Loucy (cell line): ENCODE results near the gene STPG3.

Experiments used
- H2AFZ ChIP-seq: fragments of 200-600 bp; sonication (generic); 2 replicates; pipeline ENCODE4 v1.6.0; 2016; ENCODE audit warnings: antibody characterized with exemption, mild to moderate bottlenecking, low read length, moderate library complexity
- H3F3A ChIP-seq: fragments of 200-600 bp; 2 replicates; pipeline ENCODE4 v1.6.0; 2016; ENCODE audit warnings: antibody characterized with exemption, low read depth, mild to moderate bottlenecking
- H3K27me3 ChIP-seq: fragments of 200-600 bp; sonication (generic); 2 replicates; pipeline ENCODE4 v1.6.1; 2014; ENCODE audit warnings: low read length, mild to moderate bottlenecking; ENCODE audit not compliant: insufficient read depth, poor library complexity, severe bottlenecking
- H3K36me3 ChIP-seq: fragments of 200-600 bp; sonication (generic); 2 replicates; pipeline ENCODE4 v1.6.1; 2016; ENCODE audit warnings: low read length; ENCODE audit not compliant: insufficient read depth
- H3K4me1 ChIP-seq: fragments of 200-600 bp; sonication (generic); 2 replicates; pipeline ENCODE4 v1.5.1; 2014; ENCODE audit warnings: low read length, mild to moderate bottlenecking; ENCODE audit not compliant: insufficient read depth, poor library complexity, severe bottlenecking
- H3K4me2 ChIP-seq: fragments of 200-600 bp; sonication (generic); 2 replicates; pipeline ENCODE4 v1.6.0; 2014; ENCODE audit warnings: antibody characterized with exemption, low read length, low read depth, mild to moderate bottlenecking; ENCODE audit not compliant: poor library complexity, severe bottlenecking
- H3K4me3 ChIP-seq: fragments of 200-600 bp; sonication (generic); 2 replicates; pipeline ENCODE4 v1.5.1; 2014; ENCODE audit warnings: low read length, mild to moderate bottlenecking, mixed read lengths; ENCODE audit not compliant: poor library complexity, severe bottlenecking
- H3K79me2 ChIP-seq: fragments of 200-600 bp; sonication (generic); 2 replicates; pipeline ENCODE4 v1.6.1; 2014; ENCODE audit warnings: low read length; ENCODE audit not compliant: insufficient read depth
- H3K9ac ChIP-seq: fragments of 200-600 bp; sonication (generic); 2 replicates; pipeline ENCODE4 v1.6.0; 2014; ENCODE audit warnings: mild to moderate bottlenecking, low read depth, low read length, moderate library complexity; ENCODE audit not compliant: poor library complexity, severe bottlenecking
- H3K9me2 ChIP-seq: fragments of 200-600 bp; sonication (generic); replicated peaks from 2 replicates; pipeline ENCODE4 v1.6.1; 2016; ENCODE audit warnings: low read depth, low read length, mixed read lengths
- H3K9me3 ChIP-seq: fragments of 200-600 bp; sonication (generic); 2 replicates; pipeline ENCODE4 v1.6.1; 2014; ENCODE audit warnings: mild to moderate bottlenecking, antibody characterized with exemption, low read length, low read depth; ENCODE audit not compliant: insufficient read depth
- H4K20me1 ChIP-seq: fragments of 200-600 bp; sonication (generic); 2 replicates; pipeline ENCODE4 v1.6.0; 2014; ENCODE audit warnings: antibody characterized with exemption, low read length, mild to moderate bottlenecking; ENCODE audit not compliant: insufficient read depth, poor library complexity, severe bottlenecking
- EZH2phosphoT487 ChIP-seq: fragments of 200-600 bp; IDR thresholded peaks from 2 replicates; pipeline ENCODE4 v1.6.1; 2018; ENCODE audit warnings: antibody characterized with exemption, mild to moderate bottlenecking, moderate library complexity, borderline replicate concordance
- TF ChIP-seq, protein P1 (sequence below): fragments of 200-600 bp; sonication (generic); conservative IDR thresholded peaks from 2 replicates; pipeline ENCODE4 v1.5.1; 2014; ENCODE audit warnings: mild to moderate bottlenecking, antibody characterized with exemption, low read length

The STPG3 gene

DNA sequence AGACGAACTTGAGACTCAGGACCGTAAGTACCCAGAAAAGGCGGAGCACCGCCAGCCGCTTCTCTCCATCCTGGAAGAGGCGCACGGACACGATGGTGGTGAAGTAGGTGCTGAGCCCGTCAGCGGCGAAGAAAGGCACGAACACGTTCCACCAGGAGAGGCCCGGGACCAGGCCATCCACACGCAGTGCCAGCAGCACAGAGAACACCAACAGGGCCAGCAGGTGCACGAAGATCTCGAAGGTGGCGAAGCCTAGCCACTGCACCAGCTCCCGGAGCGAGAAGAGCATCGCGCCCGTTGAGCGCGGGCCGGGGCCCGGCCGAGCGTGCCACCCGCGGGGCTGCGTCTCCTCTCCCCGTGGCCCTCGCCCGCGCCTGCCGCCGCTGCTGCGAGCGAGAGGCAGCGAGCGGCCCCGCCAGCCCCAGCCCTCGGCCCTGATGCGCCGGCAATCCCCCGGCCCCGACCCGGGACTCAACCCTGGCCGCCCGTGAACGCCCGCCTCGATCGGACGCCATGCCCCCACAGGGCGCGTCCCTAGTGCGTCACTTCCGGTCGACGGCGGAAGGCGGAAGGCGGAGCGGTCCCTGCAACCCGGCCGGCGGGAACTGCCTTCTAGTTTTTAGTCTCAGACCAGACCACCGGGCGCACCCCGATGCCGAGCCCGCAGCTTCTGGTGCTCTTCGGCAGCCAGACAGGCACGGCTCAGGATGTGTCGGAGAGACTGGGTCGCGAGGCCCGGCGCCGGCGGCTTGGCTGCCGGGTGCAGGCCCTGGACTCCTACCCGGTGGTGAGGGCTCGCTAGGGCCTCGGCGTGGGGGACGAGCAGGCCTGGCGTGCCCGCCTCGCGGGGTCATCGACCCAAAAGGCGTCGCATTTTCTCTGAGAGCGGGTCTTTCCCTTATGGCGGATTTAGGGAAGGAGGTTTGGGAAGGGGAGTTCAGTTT, 45.7 kb upstream of the STPG3 start, which contains the start of the genes NDOR1 and TMEM203:
Gene NDOR1, plus strand, starts transcription at position 575 of the 944 bp plus-strand sequence. Its CDS starts 78 bp downstream, at position 653.
Gene TMEM203, minus strand, starts transcription at position 523 of the 944 bp plus-strand sequence. Its CDS starts 234 bp downstream, at position 289.
- TF ChIP-seq, protein P1, sequence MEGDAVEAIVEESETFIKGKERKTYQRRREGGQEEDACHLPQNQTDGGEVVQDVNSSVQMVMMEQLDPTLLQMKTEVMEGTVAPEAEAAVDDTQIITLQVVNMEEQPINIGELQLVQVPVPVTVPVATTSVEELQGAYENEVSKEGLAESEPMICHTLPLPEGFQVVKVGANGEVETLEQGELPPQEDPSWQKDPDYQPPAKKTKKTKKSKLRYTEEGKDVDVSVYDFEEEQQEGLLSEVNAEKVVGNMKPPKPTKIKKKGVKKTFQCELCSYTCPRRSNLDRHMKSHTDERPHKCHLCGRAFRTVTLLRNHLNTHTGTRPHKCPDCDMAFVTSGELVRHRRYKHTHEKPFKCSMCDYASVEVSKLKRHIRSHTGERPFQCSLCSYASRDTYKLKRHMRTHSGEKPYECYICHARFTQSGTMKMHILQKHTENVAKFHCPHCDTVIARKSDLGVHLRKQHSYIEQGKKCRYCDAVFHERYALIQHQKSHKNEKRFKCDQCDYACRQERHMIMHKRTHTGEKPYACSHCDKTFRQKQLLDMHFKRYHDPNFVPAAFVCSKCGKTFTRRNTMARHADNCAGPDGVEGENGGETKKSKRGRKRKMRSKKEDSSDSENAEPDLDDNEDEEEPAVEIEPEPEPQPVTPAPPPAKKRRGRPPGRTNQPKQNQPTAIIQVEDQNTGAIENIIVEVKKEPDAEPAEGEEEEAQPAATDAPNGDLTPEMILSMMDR = no peak
- no peak for TF ChIP-seq EZH2phosphoT487
- Histone ChIP-seq H3K4me2 (peak within 1 kb of the TSS; percentile 92), H2AFZ (peak within 1 kb of the TSS; percentile 43; the same call in 1 of the 2 replicates), H3K4me1 (peaks cover 34% of the 10 kb centered on the region), H3K9me3 (no peaks in the 10 kb centered on the region), H3F3A (no peaks in the 10 kb centered on the region), H3K9me2 (no peaks in the 10 kb centered on the region), H3K4me3 (peak within 1 kb of the TSS; percentile 99), H3K36me3 (no peaks in the 10 kb centered on the region), H3K9ac (peak within 1 kb of the TSS; percentile 98), H3K27me3 (no peaks in the 10 kb centered on the region), H4K20me1 (peaks cover 23% of the 10 kb centered on the region), H3K79me2 (peaks cover 60% of the 10 kb centered on the region)

DNA sequence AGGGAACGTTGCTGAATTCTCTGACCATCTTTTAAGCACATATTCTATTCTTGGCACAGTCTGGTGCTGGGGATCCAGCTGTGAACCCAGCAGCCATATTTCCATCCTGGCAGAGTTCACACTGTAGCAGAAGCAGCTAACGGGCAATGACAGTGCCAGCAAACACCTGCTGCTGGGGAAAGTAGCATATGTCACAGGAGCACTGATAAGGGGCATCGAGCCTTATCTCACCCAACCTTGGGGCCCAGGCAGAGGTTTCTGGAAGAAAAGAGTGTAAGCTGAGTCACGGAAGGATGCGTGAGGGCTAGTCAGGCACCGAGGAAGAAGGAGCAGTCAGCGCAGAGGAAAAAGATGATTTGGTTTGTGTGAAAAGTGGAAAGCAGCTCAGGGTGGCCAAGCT, 44.5 kb upstream of the STPG3 start:
- TF ChIP-seq, protein P1 = no peak
- TF ChIP-seq EZH2phosphoT487 = no peak
- peaks cover 23% of the 10 kb centered on the region for H4K20me1 ChIP-seq

DNA sequence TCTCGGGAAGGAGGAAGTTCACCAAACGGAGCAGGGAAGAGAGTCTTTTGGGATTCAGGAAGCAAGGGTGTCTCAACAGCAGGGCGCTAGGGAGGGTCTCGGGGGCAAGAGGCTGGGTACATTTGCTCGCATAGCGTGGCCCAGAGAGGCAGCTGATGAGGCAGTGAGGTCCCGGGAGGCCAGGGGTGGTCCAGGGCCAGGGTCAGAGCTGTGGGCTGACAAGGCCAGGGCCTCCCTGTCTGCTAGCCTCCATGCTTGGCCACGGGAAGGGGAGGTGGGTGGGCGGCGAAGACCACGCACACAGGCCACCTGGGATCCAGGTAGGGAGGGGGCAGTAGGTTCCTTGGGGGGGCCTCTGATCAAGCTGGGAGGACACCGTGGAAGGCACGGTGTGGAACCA, 39.6 kb upstream of the STPG3 start:
- Histone ChIP-seq H3K9ac (no peak overlapping the region), H3K27me3 (no peaks in the 10 kb centered on the region), H3K4me3 (no peak overlapping the region), H3K79me2 (peaks cover 15% of the 10 kb centered on the region), H4K20me1 (peaks cover 5% of the 10 kb centered on the region), H3K9me2 (no peaks in the 10 kb centered on the region), H3F3A (no peaks in the 10 kb centered on the region), H3K9me3 (no peaks in the 10 kb centered on the region), H3K36me3 (no peaks in the 10 kb centered on the region), H3K4me2 (no peak overlapping the region), H2AFZ (no peak overlapping the region), H3K4me1 (peaks cover 11% of the 10 kb centered on the region)
- TF ChIP-seq EZH2phosphoT487 = no peak
- TF ChIP-seq, protein P1 = no peak

More for the DNA sequence above, 44.5 kb upstream of the STPG3 start:
- Histone ChIP-seq H3K27me3 (no peaks in the 10 kb centered on the region), H3K36me3 (no peaks in the 10 kb centered on the region), H3F3A (no peaks in the 10 kb centered on the region), H3K9me2 (no peaks in the 10 kb centered on the region), H2AFZ (no peak overlapping the region), H3K4me1 (peaks cover 30% of the 10 kb centered on the region), H3K9ac (peak overlapping the region; percentile 98), H3K4me2 (peak overlapping the region; percentile 92), H3K9me3 (no peaks in the 10 kb centered on the region), H3K4me3 (peak overlapping the region; percentile 99), H3K79me2 (peaks cover 54% of the 10 kb centered on the region)
